GM23338 (cell line): ENCODE data around the gene GRIN2C. TPM values are rescaled to one million over a fixed set of nuclear protein-coding genes. Genes with fewer than 3 reads are reported as not detected.

Source experiments
- ATAC-seq: fragments of 200-7000 bp; cut with Tn5 transposase; 3 replicates; pipeline ENCODE4 v1.9.1; 2020
- DNase-seq: peaks from one replicate; pipeline ENCODE4 v3.0.0-alpha.2; 2015; ENCODE audit warnings: low spot score
- H2AFZ ChIP-seq: fragments of 200-600 bp; sonication (generic); 2 replicates; pipeline ENCODE4 v1.8.0; 2016; ENCODE audit warnings: antibody characterized with exemption, mild to moderate bottlenecking, moderate library complexity
- H3F3A ChIP-seq: fragments of 200-600 bp; sonication (generic); replicated peaks from 2 replicates; pipeline ENCODE4 v1.8.0; 2017; ENCODE audit warnings: antibody characterized with exemption, mixed run types, low read depth
- H3K27ac ChIP-seq: fragments of 200-600 bp; sonication (generic); 2 replicates; pipeline ENCODE4 v1.6.1; 2016; ENCODE audit warnings: low read depth
- H3K27me3 ChIP-seq: fragments of 200-600 bp; sonication (generic); 2 replicates; pipeline ENCODE4 v1.8.0; 2016; ENCODE audit warnings: mild to moderate bottlenecking, mixed run types, moderate library complexity; ENCODE audit not compliant: insufficient read depth
- H3K36me3 ChIP-seq: fragments of 200-600 bp; sonication (generic); 2 replicates; pipeline ENCODE4 v1.8.0; 2016; ENCODE audit warnings: mild to moderate bottlenecking; ENCODE audit not compliant: insufficient read depth
- H3K4me1 ChIP-seq: fragments of 200-600 bp; sonication (generic); 2 replicates; pipeline ENCODE4 v1.8.0; 2016; ENCODE audit warnings: mild to moderate bottlenecking, moderate library complexity; ENCODE audit not compliant: insufficient read depth
- H3K4me2 ChIP-seq: fragments of 200-600 bp; sonication (generic); 2 replicates; pipeline ENCODE4 v1.7.1; 2017; ENCODE audit warnings: mixed run types
- H3K4me3 ChIP-seq: fragments of 200-600 bp; sonication (generic); 2 replicates; pipeline ENCODE4 v1.6.1; 2016; ENCODE audit warnings: mixed run types
- H3K79me2 ChIP-seq: fragments of 200-600 bp; sonication (generic); replicated peaks from 2 replicates; pipeline ENCODE4 v1.8.0; 2017; ENCODE audit warnings: mild to moderate bottlenecking; ENCODE audit not compliant: insufficient read depth
- H3K9me2 ChIP-seq: fragments of 200-600 bp; sonication (generic); 2 replicates; pipeline ENCODE4 v1.8.0; 2017; ENCODE audit not compliant: insufficient read depth
- H4K20me1 ChIP-seq: fragments of 200-600 bp; sonication (generic); replicated peaks from 2 replicates; pipeline ENCODE4 v1.8.0; 2017; ENCODE audit warnings: mild to moderate bottlenecking; ENCODE audit not compliant: insufficient read depth
- H3K27ac Mint-ChIP-seq: 2 replicates; pipeline ENCODE4 v1.8.0; 2020; ENCODE audit warnings: inconsistent platforms, mild to moderate bottlenecking, moderate library complexity, mixed read lengths
- H3K27me3 Mint-ChIP-seq: 3 replicates; pipeline ENCODE4 v1.8.0; 2022; ENCODE audit warnings: low read depth, mild to moderate bottlenecking, moderate library complexity, mixed read lengths, inconsistent platforms; ENCODE audit not compliant: insufficient read depth, poor library complexity
- H3K36me3 Mint-ChIP-seq: 3 replicates; pipeline ENCODE4 v1.8.0; 2021; ENCODE audit warnings: low read depth, mild to moderate bottlenecking, inconsistent platforms, moderate library complexity, mixed read lengths
- H3K4me1 Mint-ChIP-seq: 3 replicates; pipeline ENCODE4 v1.8.0; 2020; ENCODE audit warnings: mild to moderate bottlenecking, inconsistent platforms, mixed read lengths
- H3K4me3 Mint-ChIP-seq: 3 replicates; pipeline ENCODE4 v1.8.0; 2021; ENCODE audit warnings: moderate library complexity, mild to moderate bottlenecking, inconsistent platforms, mixed read lengths
- H3K9me3 Mint-ChIP-seq: 3 replicates; pipeline ENCODE4 v1.8.0; 2020; ENCODE audit warnings: moderate library complexity, mild to moderate bottlenecking, inconsistent platforms, mixed read lengths
- CREB1 ChIP-seq: fragments of 250-450 bp; sonication (Bioruptor Pico); IDR thresholded peaks from 2 replicates; pipeline ENCODE4 v1.5.0; 2020; ENCODE audit warnings: low read depth, mild to moderate bottlenecking, moderate library complexity
- CTCF ChIP-seq, 2 experiments: fragments of 200-600 bp in 1 of 2; sonication (generic) in 1 of 2; conservative IDR thresholded peaks; 2 replicates each; pipeline versions ENCODE4 v1.5.1 to v1.6.1; 2016 to 2017; ENCODE audit warnings: antibody characterized with exemption in 2 of 2, low read depth in 2 of 2, mild to moderate bottlenecking in 2 of 2, moderate library complexity in 1 of 2
- ETS1 ChIP-seq: IDR thresholded peaks from 2 replicates; pipeline ENCODE4 v1.6.1; 2016; ENCODE audit warnings: antibody characterized with exemption
- EZH2 ChIP-seq: fragments of 200-600 bp; sonication (generic); IDR thresholded peaks from one replicate; pipeline ENCODE4 v1.8.0; 2017; ENCODE audit warnings: antibody characterized with exemption, mild to moderate bottlenecking, low read depth; ENCODE audit not compliant: unreplicated experiment
- EZH2phosphoT487 ChIP-seq: fragments of 200-600 bp; sonication (generic); IDR thresholded peaks from one replicate; pipeline ENCODE4 v1.8.1; 2018; ENCODE audit warnings: antibody characterized with exemption; ENCODE audit not compliant: unreplicated experiment
- JUNB ChIP-seq: IDR thresholded peaks from one replicate; pipeline ENCODE4 v1.6.1; 2016; ENCODE audit warnings: antibody characterized with exemption; ENCODE audit not compliant: unreplicated experiment
- NANOG ChIP-seq: IDR thresholded peaks from 2 replicates; pipeline ENCODE4 v1.6.1; 2016; ENCODE audit warnings: antibody characterized with exemption, borderline replicate concordance
- POLR2AphosphoS5 ChIP-seq: IDR thresholded peaks from 2 replicates; pipeline ENCODE4 v1.6.1; 2016; ENCODE audit warnings: antibody characterized with exemption, low read depth
- REST ChIP-seq: IDR thresholded peaks from one replicate; pipeline ENCODE4 v1.6.1; 2018; ENCODE audit warnings: antibody characterized with exemption; ENCODE audit not compliant: unreplicated experiment
- STAT1 ChIP-seq: IDR thresholded peaks from one replicate; pipeline ENCODE4 v1.6.1; 2016; ENCODE audit warnings: antibody characterized with exemption; ENCODE audit not compliant: unreplicated experiment
- ZNF331 ChIP-seq: fragments of 250-450 bp; sonication (Bioruptor Pico); IDR thresholded peaks from 2 replicates; pipeline ENCODE4 v1.5.0; 2020; ENCODE audit warnings: low read depth, mild to moderate bottlenecking, moderate library complexity
- polyA plus RNA-seq: library from polyadenylated mRNA; unstranded; fragments of >200 nt; fragmentation: Nextera tagmentation; extraction: Ambion mirVana; gene quantifications from 2 replicates; pipeline ENCODE4 v1.2.1, GENCODE V29; 2016
- total RNA-seq: library from RNA; depleted of rRNA; stranded (reverse); fragments of >200 nt; shearing (Covaris generic); gene quantifications from 2 replicates; pipeline ENCODE4 v1.2.3, GENCODE V29; 2014

Gene GRIN2C
- total and polyA plus RNA-seq, 2 experiments from 2014 or later = 0.10 to 0.19 TPM

- no peaks in the 10 kb centered on the region for H3K36me3 ChIP-seq
- TF ChIP-seq STAT1 (no peak), CTCF (conservative IDR thresholded peaks at IDR 0.05; ENCODE audit: low read depth in 2 of 2) (peak in 1 of 2 experiments; percentile 43; a peak in 2 of 4 replicates)
- no peak for ATAC-seq
Measured at GRCh38 chr17:74814453-74814852, 45.2 kb downstream of the GRIN2C start.

GRCh38 chr17:74812109-74813009, 47.3 kb downstream of the GRIN2C start:
- Mint-ChIP-seq H3K27me3 (peaks cover 10% of the 10 kb centered on the region), H3K4me3 (no peak overlapping the region), H3K36me3 (peaks cover 3% of the 10 kb centered on the region; the same call in 2 of the 3 replicates), H3K4me1 (no peaks in the 10 kb centered on the region; the same call in 2 of the 3 replicates), H3K27ac (no peak overlapping the region), H3K9me3 (no peaks in the 10 kb centered on the region)
- no peaks in the 10 kb centered on the region for H3K9me2 ChIP-seq
- no peaks in the 10 kb centered on the region for H3K36me3 ChIP-seq
- peaks cover 15% of the 10 kb centered on the region; the same call in 1 of the 2 replicates for H4K20me1 ChIP-seq
- ATAC-seq (no peak; the same call in 2 of the 3 replicates), DNase-seq (no peak)
- H3K27me3 ChIP-seq = no peaks in the 10 kb centered on the region
- H3K4me2 ChIP-seq = no peak overlapping the region
- H3K79me2 ChIP-seq = no peaks in the 10 kb centered on the region
- no peak overlapping the region for H3K4me3 ChIP-seq
- H3K27ac ChIP-seq = no peak overlapping the region
- no peak overlapping the region for H2AFZ ChIP-seq
- H3F3A ChIP-seq = no peaks in the 10 kb centered on the region
- no peaks in the 10 kb centered on the region for H3K4me1 ChIP-seq
- TF ChIP-seq EZH2 = no peak
- TF ChIP-seq POLR2AphosphoS5 = no peak
- TF ChIP-seq CREB1 (CRISPR knock-in tag) = no peak
- no peak for TF ChIP-seq ETS1
- TF ChIP-seq JUNB = no peak
- no peak for TF ChIP-seq CTCF (conservative IDR thresholded peaks at IDR 0.05; ENCODE audit: low read depth in 2 of 2)
- no peak for TF ChIP-seq EZH2phosphoT487
- no peak for TF ChIP-seq ZNF331 (CRISPR knock-in tag)
- TF ChIP-seq NANOG = no peak
- TF ChIP-seq REST = no peak
- no peak for TF ChIP-seq STAT1

More at GRCh38 chr17:74814453-74814852, 45.2 kb downstream of the GRIN2C start:
- H3K4me1 ChIP-seq = no peaks in the 10 kb centered on the region
- no peaks in the 10 kb centered on the region for H3K9me2 ChIP-seq
- Mint-ChIP-seq H3K27ac (no peak overlapping the region), H3K9me3 (no peaks in the 10 kb centered on the region), H3K36me3 (no peaks in the 10 kb centered on the region; the same call in 1 of the 3 replicates), H3K27me3 (peaks cover 15% of the 10 kb centered on the region), H3K4me3 (no peak overlapping the region), H3K4me1 (peaks cover 4% of the 10 kb centered on the region)
- no peaks in the 10 kb centered on the region for H3F3A ChIP-seq
- no peak overlapping the region for H3K27ac ChIP-seq
- H3K4me3 ChIP-seq = no peak overlapping the region
- H3K79me2 ChIP-seq = no peaks in the 10 kb centered on the region
- H2AFZ ChIP-seq = no peak overlapping the region
- H4K20me1 ChIP-seq = peaks cover 12% of the 10 kb centered on the region
- H3K4me2 ChIP-seq = no peak overlapping the region
- H3K27me3 ChIP-seq = no peaks in the 10 kb centered on the region
- DNase-seq = no peak
